GM19372 (cell line): ENCODE results near the gene ZBTB32.

Source experiments
- ATAC-seq: cut with Tn5 transposase; IDR thresholded peaks from one replicate; pipeline ENCODE4 v1.9.1; 2021; ENCODE audit warnings: mild to moderate bottlenecking, low read depth, moderate library complexity; ENCODE audit not compliant: unreplicated experiment

Gene ZBTB32

DNA sequence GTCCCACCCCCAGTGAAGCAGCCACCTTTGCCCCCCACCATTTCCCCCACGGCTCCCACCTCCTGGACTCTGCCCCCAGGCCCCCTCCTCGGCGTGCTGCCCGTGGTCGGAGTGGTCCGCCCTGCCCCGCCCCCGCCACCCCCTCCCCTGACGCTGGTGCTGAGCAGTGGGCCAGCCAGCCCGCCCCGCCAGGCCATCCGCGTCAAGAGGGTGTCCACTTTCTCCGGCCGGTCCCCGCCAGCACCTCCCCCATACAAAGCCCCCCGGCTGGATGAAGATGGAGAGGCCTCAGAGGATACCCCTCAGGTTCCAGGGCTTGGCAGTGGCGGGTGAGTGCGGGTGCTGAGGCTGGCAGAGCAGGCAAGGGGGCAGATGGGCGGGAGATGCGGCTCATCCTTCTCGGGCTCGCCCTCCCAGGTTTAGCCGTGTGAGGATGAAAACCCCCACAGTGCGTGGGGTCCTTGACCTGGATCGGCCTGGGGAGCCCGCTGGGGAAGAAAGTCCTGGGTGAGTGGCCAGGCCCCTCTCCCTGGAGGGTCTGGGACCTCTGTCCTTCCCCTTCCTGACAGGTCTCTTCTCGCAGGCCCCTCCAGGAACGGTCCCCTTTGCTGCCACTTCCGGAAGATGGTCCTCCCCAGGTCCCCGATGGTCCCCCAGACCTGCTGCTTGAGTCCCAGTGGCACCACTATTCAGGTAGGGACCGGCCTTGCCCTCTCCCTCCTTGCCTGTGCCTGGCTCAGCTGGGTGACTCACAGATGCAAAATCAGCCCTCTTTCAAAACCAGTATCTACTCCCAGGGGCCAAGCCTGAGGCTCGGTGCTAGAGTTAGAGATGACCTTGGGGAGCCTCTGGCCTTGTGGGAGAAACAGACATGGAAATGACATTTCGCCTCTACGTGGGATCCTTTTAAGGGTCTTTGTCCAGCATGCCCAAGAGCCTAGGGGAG, 29.1 kb downstream of the ZBTB32 start:
- ATAC-seq, result no peak

GRCh38 chr19:35734273-35734672, 29.9 kb downstream of the ZBTB32 start:
- ATAC-seq, result no peak

DNA sequence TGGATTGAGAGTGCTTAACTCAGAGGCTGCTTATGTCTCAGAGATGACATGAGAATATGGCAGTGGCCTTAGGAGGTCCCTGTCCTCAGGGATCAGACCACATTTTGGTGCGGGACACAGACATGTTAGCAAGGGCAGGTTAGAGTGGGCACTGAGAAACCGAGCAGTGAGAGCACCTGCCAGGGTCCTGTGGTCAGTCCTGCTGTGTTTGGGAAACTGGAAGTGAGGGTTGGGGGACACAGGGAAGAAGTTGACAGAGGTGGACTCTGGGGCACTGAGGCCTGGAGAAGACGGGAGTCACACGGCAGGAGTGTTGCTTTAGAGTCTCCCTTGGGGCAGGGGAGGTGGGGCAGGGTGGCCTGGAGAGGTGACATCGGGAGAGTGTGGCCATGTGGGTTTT, 30.5 kb downstream of the ZBTB32 start:
- ATAC-seq, result no peak

GRCh38 chr19:35736913-35737886, 32.8 kb downstream of the ZBTB32 start:
- no peak for ATAC-seq

- ATAC-seq, result no peak
Observed at GRCh38 chr19:35738021-35738886, 33.9 kb downstream of the ZBTB32 start.

DNA sequence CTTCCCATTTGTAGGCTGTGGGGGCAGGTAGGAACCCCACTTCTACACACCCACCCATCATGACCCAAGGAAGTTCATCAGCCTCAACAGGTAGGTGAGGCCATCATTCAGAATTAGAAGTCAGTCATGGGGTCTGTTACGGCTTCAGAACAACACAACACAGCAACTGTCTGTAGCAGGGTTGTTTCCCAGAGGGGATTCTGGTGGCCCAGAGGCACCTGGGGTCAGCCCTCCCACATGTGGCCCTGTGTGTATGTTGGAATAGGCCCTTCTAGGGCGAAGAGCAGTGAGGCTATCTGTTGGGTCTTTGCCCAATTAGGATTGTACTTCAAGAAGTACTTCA, 34.5 kb downstream of the ZBTB32 start:
- ATAC-seq, result no peak

DNA sequence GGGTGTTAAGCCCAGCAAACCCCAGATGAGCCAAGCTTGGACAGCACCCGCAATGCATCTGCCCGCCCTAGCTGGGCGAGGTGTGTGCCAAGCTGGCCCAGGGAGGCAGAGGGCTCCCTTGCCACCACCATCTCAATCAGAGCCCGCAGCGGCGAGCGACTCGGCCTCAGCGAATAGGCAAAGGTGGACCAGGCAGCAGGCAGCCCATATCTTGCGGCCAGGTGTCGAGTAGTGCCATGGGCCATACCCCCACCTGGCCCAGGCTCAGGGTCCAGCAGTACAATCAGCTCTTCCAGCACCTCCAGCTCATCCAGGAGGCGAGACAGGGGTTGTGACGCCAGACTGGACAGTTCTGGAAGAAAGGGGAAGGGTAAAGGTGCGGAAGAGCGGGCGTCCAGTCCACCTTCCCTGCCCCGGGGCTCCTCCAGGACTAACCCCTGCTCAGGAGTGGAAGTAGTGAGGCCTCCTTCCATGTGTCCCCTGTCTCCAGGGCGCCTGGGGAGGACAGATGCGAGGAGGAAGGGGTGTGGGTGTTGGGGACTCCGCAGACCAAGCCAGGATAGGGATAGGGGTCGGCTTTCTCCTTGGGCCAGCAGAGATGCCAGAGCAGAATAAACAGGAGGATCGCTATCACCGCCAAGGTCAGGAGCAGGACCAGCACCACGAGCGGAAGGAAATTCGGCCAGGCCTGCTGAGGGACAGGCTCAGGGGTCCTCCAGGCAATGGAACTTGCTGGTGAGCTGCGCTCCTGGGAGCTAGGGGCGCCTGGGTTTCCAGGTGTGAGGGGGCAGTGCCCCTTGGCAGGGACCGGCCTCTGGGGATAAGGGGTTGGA, 35.1 kb downstream of the ZBTB32 start:
- ATAC-seq, result no peak

DNA sequence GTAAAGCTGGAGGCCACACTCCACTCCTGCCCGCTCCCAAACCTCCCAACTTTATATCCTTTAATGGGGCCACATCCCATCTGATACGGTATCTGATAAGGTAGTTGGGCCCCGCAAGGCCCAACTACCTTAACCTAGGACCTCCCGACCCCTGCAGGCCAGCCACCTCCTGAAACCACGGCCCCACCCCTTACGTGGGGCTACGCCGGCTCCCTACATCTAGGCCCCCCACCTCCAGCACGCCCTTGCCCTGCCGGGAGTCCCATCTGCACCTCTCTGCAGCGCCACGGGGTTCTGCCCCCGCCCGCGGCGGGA, 35.7 kb downstream of the ZBTB32 start:
- peak; percentile 20 for ATAC-seq

GRCh38 chr19:35740423-35741202, 36.3 kb downstream of the ZBTB32 start:
- peak; percentile 55 for ATAC-seq

DNA sequence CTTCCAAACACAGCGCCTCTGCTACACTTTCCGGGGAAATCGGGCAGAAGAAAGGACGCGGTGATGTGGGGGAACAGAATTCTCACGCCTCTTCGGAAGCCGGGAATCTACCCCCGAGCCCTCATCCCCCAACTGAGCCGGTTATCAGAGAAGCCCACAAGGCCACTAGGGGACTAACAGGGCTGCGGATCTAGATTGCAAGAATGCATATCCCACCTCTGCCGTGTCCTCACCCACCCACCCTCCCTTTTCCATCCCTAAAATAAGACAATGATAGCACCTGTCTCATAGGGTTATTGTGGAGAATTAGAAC, 36.8 kb downstream of the ZBTB32 start:
- no peak for ATAC-seq

GRCh38 chr19:35742121-35742724, 37.9 kb downstream of the ZBTB32 start, which contains the start of gene IGFLR1:
TSS of gene IGFLR1 (minus strand) at chr19:35742452. CDS start at chr19:35741180, 1,272 bp downstream.
- ATAC-seq, result no peak

DNA sequence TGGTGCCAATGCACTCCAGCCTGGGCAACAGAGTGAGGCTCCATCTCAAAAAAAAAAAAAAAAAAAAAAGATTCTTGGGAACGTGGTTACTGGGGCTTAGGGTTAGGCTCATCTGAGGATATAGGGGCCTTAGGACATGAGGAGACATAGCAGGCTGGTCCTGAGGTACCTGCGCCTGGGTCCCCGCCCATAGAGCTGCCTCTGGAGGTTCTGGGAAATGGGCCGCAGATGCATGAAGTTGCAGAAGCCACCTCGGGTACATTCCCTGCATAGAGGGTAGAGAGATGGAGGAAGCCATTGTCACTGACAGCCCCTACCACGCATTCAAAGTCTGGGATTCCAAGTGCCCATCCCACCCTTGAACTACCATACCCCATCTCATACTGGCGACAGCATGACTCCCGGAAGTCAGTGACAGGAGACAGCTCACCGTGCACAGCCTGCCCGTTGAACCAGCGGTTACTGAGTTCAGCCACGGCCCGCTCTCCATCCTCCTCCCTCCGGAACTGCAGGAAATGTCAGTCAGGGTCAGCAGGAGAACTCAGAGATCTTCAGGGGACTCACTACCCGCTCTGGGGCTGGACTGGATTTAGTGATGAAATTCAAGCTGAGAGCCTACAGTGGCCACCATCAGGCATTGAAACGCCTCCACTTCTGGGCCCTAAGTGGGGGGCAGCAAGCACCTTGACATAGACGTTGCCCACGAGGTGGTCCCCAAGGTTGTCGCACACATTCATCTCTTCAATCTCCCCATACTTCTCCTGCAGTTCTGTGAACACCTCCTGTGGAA, 39.5 kb downstream of the ZBTB32 start:
- ATAC-seq, result no peak

DNA sequence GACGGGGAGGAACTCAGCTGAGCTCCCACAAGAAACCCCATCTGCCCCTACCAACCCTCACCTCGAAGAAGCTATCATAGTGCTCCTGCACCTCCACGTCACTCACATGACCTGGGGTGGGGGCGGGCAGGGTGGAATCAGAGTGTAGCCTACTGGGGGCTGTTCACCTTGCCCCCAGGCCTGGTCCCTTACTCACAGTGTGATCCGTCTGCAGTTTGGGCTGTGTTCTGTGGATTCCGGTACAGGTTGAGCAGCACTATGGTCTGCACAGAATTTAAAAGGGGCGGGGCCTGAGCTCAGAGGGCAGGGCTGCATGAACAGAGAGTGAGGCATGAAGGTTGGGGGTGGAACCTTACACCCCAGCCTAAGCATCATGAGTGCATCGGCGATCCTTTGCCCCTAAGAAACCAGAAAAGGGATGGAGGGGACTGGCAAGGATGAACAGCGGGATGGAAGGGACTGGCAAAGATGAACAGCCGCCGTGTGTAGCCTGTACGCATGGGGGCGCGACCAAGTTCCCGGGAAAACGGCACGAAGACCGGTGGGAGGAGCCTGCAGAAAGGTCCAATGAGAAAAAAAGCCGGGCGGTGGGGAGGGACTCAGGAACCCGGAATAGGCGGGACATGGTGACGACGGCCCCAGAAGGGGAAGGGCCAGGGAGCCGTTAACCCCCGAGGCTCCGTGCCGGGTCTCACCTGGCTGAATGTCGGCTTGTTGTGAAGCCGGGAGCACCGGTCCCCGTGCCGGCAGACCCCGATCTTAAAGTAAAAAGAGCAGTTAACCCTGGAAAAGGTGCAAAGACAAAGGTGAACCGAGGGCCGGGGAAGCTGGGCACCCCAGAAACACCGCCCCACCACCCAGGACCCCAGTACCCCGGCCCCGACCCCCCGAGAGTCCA, 40.3 kb downstream of the ZBTB32 start:
- ATAC-seq, result peak; percentile 37

GRCh38 chr19:35745328-35746086, 41.1 kb downstream of the ZBTB32 start, which contains the start of the genes PSENEN and U2AF1L4:
TSS of gene PSENEN (plus strand) at chr19:35745651. CDS start at chr19:35745931, 280 bp downstream.
TSS of gene U2AF1L4 (minus strand) at chr19:35745418. CDS start at chr19:35745391, 27 bp downstream.
- ATAC-seq, result peak; percentile 44

DNA sequence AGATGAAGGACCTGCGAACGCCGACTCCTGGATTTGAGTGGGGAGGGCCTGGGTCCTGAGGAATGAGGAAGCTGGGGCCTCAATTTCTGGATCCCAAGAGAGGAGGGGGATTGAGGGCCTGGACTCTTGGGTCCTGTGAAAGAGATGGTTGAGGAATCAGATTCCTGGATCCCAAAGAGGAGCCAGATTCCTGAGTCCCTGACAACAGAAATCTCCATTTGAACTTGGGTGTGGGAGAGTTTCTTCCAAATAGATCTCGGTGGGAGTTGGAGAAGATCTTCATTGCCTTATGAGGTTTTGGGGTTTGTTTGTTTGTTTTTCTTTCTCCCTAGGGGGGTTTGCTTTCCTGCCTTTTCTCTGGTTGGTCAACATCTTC, 41.7 kb downstream of the ZBTB32 start:
- ATAC-seq, result no peak

DNA sequence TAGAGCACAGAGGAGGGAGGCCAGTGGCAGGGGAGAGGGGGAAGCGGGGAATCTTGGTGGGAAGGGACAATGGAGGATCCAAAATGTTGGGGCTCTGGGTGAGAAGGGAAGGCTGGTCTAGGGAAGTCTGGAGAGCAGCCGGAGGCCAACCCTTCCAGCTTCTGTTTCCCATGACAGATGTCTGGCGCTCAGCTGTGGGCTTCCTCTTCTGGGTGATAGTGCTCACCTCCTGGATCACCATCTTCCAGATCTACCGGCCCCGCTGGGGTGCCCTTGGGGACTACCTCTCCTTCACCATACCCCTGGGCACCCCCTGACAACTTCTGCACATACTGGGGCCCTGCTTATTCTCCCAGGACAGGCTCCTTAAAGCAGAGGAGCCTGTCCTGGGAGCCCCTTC, 42.2 kb downstream of the ZBTB32 start:
- ATAC-seq, result no peak
